GM23248 (cell line): Measurements from ENCODE around the gene NAXD. TPM values are rescaled to one million over a fixed set of nuclear protein-coding genes. Genes with fewer than 3 reads are reported as not detected.

Experiments
- DNase-seq: peaks from one replicate; pipeline ENCODE4 v3.0.0-alpha.2; 2015
- H2AFZ ChIP-seq: fragments of 200-600 bp; sonication (generic); 2 replicates; pipeline ENCODE4 v1.6.1; 2016; ENCODE audit warnings: antibody characterized with exemption
- H3F3A ChIP-seq: fragments of 200-600 bp; sonication (generic); 2 replicates; pipeline ENCODE4 v1.6.1; 2016; ENCODE audit warnings: mild to moderate bottlenecking, antibody characterized with exemption, mixed run types; ENCODE audit not compliant: insufficient read depth
- H3K27ac ChIP-seq: fragments of 200-600 bp; sonication (generic); 2 replicates; pipeline ENCODE4 v1.5.1; 2016; ENCODE audit warnings: mild to moderate bottlenecking
- H3K27me3 ChIP-seq: fragments of 200-600 bp; sonication (generic); replicated peaks from 2 replicates; pipeline ENCODE4 v1.6.1; 2016; ENCODE audit warnings: mild to moderate bottlenecking; ENCODE audit not compliant: insufficient read depth
- H3K36me3 ChIP-seq: fragments of 200-600 bp; sonication (generic); 2 replicates; pipeline ENCODE4 v1.6.1; 2016; ENCODE audit warnings: low read depth, mild to moderate bottlenecking
- H3K4me1 ChIP-seq: fragments of 200-600 bp; sonication (generic); 2 replicates; pipeline ENCODE4 v1.6.1; 2016; ENCODE audit warnings: mild to moderate bottlenecking; ENCODE audit not compliant: insufficient read depth
- H3K4me2 ChIP-seq: fragments of 200-600 bp; sonication (generic); one replicate; pipeline ENCODE4 v1.6.1; 2016; ENCODE audit warnings: mild to moderate bottlenecking; ENCODE audit not compliant: unreplicated experiment
- H3K4me3 ChIP-seq: fragments of 200-600 bp; sonication (generic); 2 replicates; pipeline ENCODE4 v1.5.1; 2016; ENCODE audit warnings: mild to moderate bottlenecking
- H3K79me2 ChIP-seq: fragments of 200-600 bp; sonication (generic); 2 replicates; pipeline ENCODE4 v1.6.1; 2016; ENCODE audit warnings: mild to moderate bottlenecking; ENCODE audit not compliant: insufficient read depth
- H3K9ac ChIP-seq: fragments of 200-600 bp; sonication (generic); 2 replicates; pipeline ENCODE4 v1.6.1; 2016; ENCODE audit warnings: mild to moderate bottlenecking
- H3K9me2 ChIP-seq: fragments of 200-600 bp; sonication (generic); 2 replicates; pipeline ENCODE4 v1.6.1; 2016; ENCODE audit warnings: mixed run types, mild to moderate bottlenecking, moderate library complexity; ENCODE audit not compliant: insufficient read depth
- H3K9me3 ChIP-seq: fragments of 200-600 bp; sonication (generic); one replicate; pipeline ENCODE4 v1.6.1; 2017; ENCODE audit warnings: low read depth
- H4K20me1 ChIP-seq: fragments of 200-600 bp; sonication (generic); 2 replicates; pipeline ENCODE4 v1.6.0; 2016; ENCODE audit not compliant: insufficient read depth
- EZH2 ChIP-seq: fragments of 200-600 bp; sonication (generic); IDR thresholded peaks from 2 replicates; pipeline ENCODE4 v1.6.1; 2018; ENCODE audit warnings: antibody characterized with exemption, mild to moderate bottlenecking; ENCODE audit not compliant: insufficient read depth, poor library complexity, severe bottlenecking
- EZH2phosphoT487 ChIP-seq: fragments of 200-600 bp; sonication (generic); IDR thresholded peaks from 2 replicates; pipeline ENCODE4 v1.6.1; 2018; ENCODE audit warnings: antibody characterized with exemption, moderate library complexity, mild to moderate bottlenecking, low read depth; ENCODE audit not compliant: insufficient read depth
- WGBS, 2 experiments: methylation state at CpG; one replicate each; pipeline ENCODE4 v1.1.6; 2015 to 2017; ENCODE audit warnings: low lambda C conversion rate in 2 of 2, low coverage in 1 of 2; ENCODE audit errors: missing lambda C conversion rate in 2 of 2; 5-methylcytosine and 5-hydroxymethylcytosine counted together
- in situ Hi-C: fragments of 300-500 bp; cut with MboI; formaldehyde crosslinking; loops from 2 replicates; pipeline ENCODE4 v1.15.0; 2020
- polyA plus RNA-seq: library from polyadenylated mRNA; unstranded; fragments of >200 nt; fragmentation: Nextera tagmentation; extraction: Ambion mirVana; gene quantifications from 2 replicates; pipeline ENCODE4 v1.2.1, GENCODE V29; 2016
- total RNA-seq: library from RNA; depleted of rRNA; stranded (reverse); fragments of >200 nt; shearing (Covaris generic); gene quantifications from 2 replicates; pipeline ENCODE4 v1.2.3, GENCODE V29; 2014

The NAXD gene
- total and polyA plus RNA-seq, 2 experiments from 2014 or later: 23.5 to 26.9 TPM

- Histone ChIP-seq H3K4me2 (no peak overlapping the region), H2AFZ (no peak overlapping the region), H3K27ac (no peak overlapping the region), H3K9ac (no peak overlapping the region), H4K20me1 (no peaks in the 10 kb centered on the region), H3K36me3 (no peaks in the 10 kb centered on the region), H3K79me2 (no peaks in the 10 kb centered on the region), H3K4me3 (no peak overlapping the region), H3K9me2 (no peaks in the 10 kb centered on the region), H3K27me3 (no peaks in the 10 kb centered on the region), H3K4me1 (no peaks in the 10 kb centered on the region), H3K9me3 (no peaks in the 10 kb centered on the region), H3F3A (no peaks in the 10 kb centered on the region)
- DNase-seq: no peak
- 86 to 92% methylated on average over 3 of the region's 3 CpGs for WGBS, 2 experiments
- TF ChIP-seq EZH2phosphoT487 (no peak), EZH2 (no peak)
- in situ Hi-C loops: no loop called here
Observed at GRCh38 chr13:110607675-110608224, 7.6 kb upstream of the NAXD start.

DNA sequence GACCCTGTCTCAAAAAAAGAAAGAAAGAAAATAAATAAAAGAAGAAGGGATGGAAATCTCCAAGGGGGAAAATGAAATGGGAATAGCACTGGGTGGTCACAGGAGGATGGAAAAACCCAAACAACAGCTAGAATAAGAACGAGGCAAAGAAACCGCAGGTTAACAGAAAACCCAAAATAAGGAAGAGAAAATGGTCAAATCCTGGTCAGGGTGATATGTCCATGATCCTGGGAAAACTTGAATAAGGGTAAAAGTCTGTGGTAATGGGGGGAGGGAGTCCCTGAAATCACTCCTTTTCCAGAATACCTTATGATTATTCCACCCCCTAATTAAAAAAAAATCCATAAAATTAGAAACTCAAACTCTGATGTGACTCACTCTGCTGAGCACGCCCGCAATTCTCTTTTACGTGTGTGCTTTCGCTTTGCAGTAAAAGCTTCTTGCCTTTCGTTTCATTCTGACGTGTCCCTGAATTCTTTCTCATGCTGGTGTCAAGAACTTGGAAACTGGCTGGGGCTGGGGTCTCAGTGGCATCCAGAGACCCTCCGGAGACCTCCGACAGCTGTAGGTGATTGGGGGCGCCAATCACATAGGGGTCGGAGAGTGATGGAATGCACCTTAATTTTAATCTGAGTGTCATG lies 4.3 kb upstream of the NAXD start:
- in situ Hi-C loops: no loop called here
- H2AFZ ChIP-seq: no peak overlapping the region
- H3K4me2 ChIP-seq: no peak overlapping the region
- H3K79me2 ChIP-seq: peaks cover 2% of the 10 kb centered on the region; the same call in 1 of the 2 replicates
- no peaks in the 10 kb centered on the region for H3K9me3 ChIP-seq
- WGBS, 2 experiments: 66 to 75% methylated on average over 12 of the region's 12 CpGs
- 0 out of 2 replicates have a peak, but pooled peaks cover 3% of the 10 kb centered on the region for H3K4me1 ChIP-seq
- no peak overlapping the region for H3K27ac ChIP-seq
- H3K4me3 ChIP-seq: no peak overlapping the region
- no peaks in the 10 kb centered on the region for H3F3A ChIP-seq
- TF ChIP-seq EZH2phosphoT487 (no peak), EZH2 (no peak)
- no peaks in the 10 kb centered on the region for H3K9me2 ChIP-seq
- H3K27me3 ChIP-seq: no peaks in the 10 kb centered on the region
- DNase-seq: peak; percentile 17
- no peaks in the 10 kb centered on the region for H3K36me3 ChIP-seq
- no peak overlapping the region for H3K9ac ChIP-seq
- H4K20me1 ChIP-seq: no peaks in the 10 kb centered on the region

GRCh38 chr13:110615005-110615321 lies 382 bp upstream of the NAXD start:
- DNase-seq: no peak
- Histone ChIP-seq H3K9me3 (no peaks in the 10 kb centered on the region), H3K27ac (peak overlapping the region; percentile 93), H4K20me1 (peaks cover 10% of the 10 kb centered on the region), H3K9me2 (no peaks in the 10 kb centered on the region), H3K79me2 (peaks cover 41% of the 10 kb centered on the region), H3K4me1 (peaks cover 22% of the 10 kb centered on the region), H3K4me2 (peak overlapping the region; percentile 85), H3K36me3 (no peaks in the 10 kb centered on the region), H3K4me3 (peak overlapping the region; percentile 81), H3F3A (peaks cover 16% of the 10 kb centered on the region; the same call in 1 of the 2 replicates), H2AFZ (peak overlapping the region; percentile 98), H3K27me3 (no peaks in the 10 kb centered on the region), H3K9ac (peak overlapping the region; percentile 94)
- 79% methylated on average over 10 to 11 of the region's 11 CpGs for WGBS, 2 experiments
- in situ Hi-C loops: no loop called here
- TF ChIP-seq EZH2phosphoT487: no peak
- TF ChIP-seq EZH2: no peak

- Histone ChIP-seq H3K9ac (peak overlapping the region; percentile 94), H3K27ac (peak overlapping the region; percentile 93), H2AFZ (peak overlapping the region; percentile 98), H3K4me2 (peak overlapping the region; percentile 85), H3K9me2 (no peaks in the 10 kb centered on the region), H3K4me1 (peaks cover 22% of the 10 kb centered on the region), H3K36me3 (no peaks in the 10 kb centered on the region), H3K9me3 (no peaks in the 10 kb centered on the region), H3K27me3 (no peaks in the 10 kb centered on the region), H3F3A (peaks cover 16% of the 10 kb centered on the region; the same call in 1 of the 2 replicates), H3K4me3 (peak overlapping the region; percentile 81), H4K20me1 (peaks cover 11% of the 10 kb centered on the region), H3K79me2 (peaks cover 55% of the 10 kb centered on the region)
- in situ Hi-C loops: no loop called here
- peak; percentile 94 for DNase-seq
- TF ChIP-seq EZH2phosphoT487 (no peak), EZH2 (no peak)
- WGBS, 2 experiments: 11% methylated on average over 30 to 34 of the region's 37 CpGs
Observed at GRCh38 chr13:110616103-110617101, 1.1 kb downstream of the NAXD start.
